Erythroblast (primary cell): ENCODE results near the gene GAA.

Experiments
- GATA1 ChIP-seq: IDR thresholded peaks from 2 replicates; pipeline ENCODE4 v1.6.1; 2011; ENCODE audit warnings: low read depth, mild to moderate bottlenecking, control low read depth, low read length, moderate library complexity
- POLR2A ChIP-seq: IDR thresholded peaks from 2 replicates; pipeline ENCODE4 v1.6.1; 2011; ENCODE audit warnings: mild to moderate bottlenecking, low read length

GRCh38 chr17:80133626-80133970 is 32.2 kb downstream of the GAA start:
- TF ChIP-seq POLR2A (no peak), GATA1 (no peak)
